ENCODE measurements around the gene EPN3.

GRCh38 chr17:50590946-50591737, 58.6 kb downstream of the EPN3 start:
- TF ChIP-seq, protein P1, sequence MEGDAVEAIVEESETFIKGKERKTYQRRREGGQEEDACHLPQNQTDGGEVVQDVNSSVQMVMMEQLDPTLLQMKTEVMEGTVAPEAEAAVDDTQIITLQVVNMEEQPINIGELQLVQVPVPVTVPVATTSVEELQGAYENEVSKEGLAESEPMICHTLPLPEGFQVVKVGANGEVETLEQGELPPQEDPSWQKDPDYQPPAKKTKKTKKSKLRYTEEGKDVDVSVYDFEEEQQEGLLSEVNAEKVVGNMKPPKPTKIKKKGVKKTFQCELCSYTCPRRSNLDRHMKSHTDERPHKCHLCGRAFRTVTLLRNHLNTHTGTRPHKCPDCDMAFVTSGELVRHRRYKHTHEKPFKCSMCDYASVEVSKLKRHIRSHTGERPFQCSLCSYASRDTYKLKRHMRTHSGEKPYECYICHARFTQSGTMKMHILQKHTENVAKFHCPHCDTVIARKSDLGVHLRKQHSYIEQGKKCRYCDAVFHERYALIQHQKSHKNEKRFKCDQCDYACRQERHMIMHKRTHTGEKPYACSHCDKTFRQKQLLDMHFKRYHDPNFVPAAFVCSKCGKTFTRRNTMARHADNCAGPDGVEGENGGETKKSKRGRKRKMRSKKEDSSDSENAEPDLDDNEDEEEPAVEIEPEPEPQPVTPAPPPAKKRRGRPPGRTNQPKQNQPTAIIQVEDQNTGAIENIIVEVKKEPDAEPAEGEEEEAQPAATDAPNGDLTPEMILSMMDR (conservative IDR thresholded peaks at IDR 0.05; ENCODE audit: low read depth in 2 of 2) = no peak
- TF ChIP-seq POLR2AphosphoS5 (IDR thresholded peaks at IDR 0.05; ENCODE audit: low read depth) (no peak), EZH2 (IDR thresholded peaks at IDR 0.05; ENCODE audit: low read depth, unreplicated experiment) (no peak), JUNB (IDR thresholded peaks at IDR 0.05; ENCODE audit: unreplicated experiment) (no peak), NANOG (IDR thresholded peaks at IDR 0.05; ENCODE audit: borderline replicate concordance) (no peak), EZH2phosphoT487 (IDR thresholded peaks at IDR 0.05; ENCODE audit: unreplicated experiment) (no peak)
